IPS-20b (cell line): ENCODE measurements around the gene EFEMP2.
"Not testable (repeated sequence)": the region's sequence is repeated elsewhere in the genome, so short reads cannot be mapped to it uniquely, and the experiment has no call there.

Experiments used
- H3K27ac ChIP-seq: one replicate; pipeline ENCODE4 v1.5.1; 2013; ENCODE audit warnings: low read length
- H3K27me3 ChIP-seq: 2 replicates; pipeline ENCODE4 v1.6.1; 2013; ENCODE audit warnings: mild to moderate bottlenecking, low read length, inconsistent platforms; ENCODE audit not compliant: insufficient read depth
- H3K36me3 ChIP-seq: 2 replicates; pipeline ENCODE4 v1.6.1; 2013; ENCODE audit warnings: low read depth, mild to moderate bottlenecking, inconsistent platforms, low read length, moderate library complexity; ENCODE audit not compliant: insufficient read depth
- H3K4me1 ChIP-seq: 2 replicates; pipeline ENCODE4 v1.6.1; 2013; ENCODE audit warnings: mild to moderate bottlenecking, control low read depth, inconsistent platforms, low read length, moderate library complexity; ENCODE audit not compliant: insufficient read depth
- H3K4me3 ChIP-seq: 2 replicates; pipeline ENCODE4 v1.5.1; 2013; ENCODE audit warnings: mild to moderate bottlenecking, low read length, inconsistent platforms
- H3K9ac ChIP-seq: 2 replicates; pipeline ENCODE4 v1.6.1; 2013; ENCODE audit warnings: low read depth, mild to moderate bottlenecking, inconsistent platforms, low read length, moderate library complexity
- H3K9me3 ChIP-seq: 2 replicates; pipeline ENCODE4 v1.6.1; 2013; ENCODE audit warnings: mild to moderate bottlenecking, low read depth, low read length, inconsistent platforms; ENCODE audit not compliant: insufficient read depth

EFEMP2 gene

GRCh38 chr11:65899356-65900124, 26.9 kb upstream of the EFEMP2 start:
- Histone ChIP-seq H3K36me3 (no peaks in the 10 kb centered on the region), H3K27ac (no peak overlapping the region), H3K4me1 (no peaks in the 10 kb centered on the region; the same call in 1 of the 2 replicates), H3K27me3 (peaks cover 74% of the 10 kb centered on the region), H3K4me3 (peak overlapping the region; percentile 65), H3K9me3 (no peaks in the 10 kb centered on the region), H3K9ac (peak overlapping the region; percentile 53)

DNA sequence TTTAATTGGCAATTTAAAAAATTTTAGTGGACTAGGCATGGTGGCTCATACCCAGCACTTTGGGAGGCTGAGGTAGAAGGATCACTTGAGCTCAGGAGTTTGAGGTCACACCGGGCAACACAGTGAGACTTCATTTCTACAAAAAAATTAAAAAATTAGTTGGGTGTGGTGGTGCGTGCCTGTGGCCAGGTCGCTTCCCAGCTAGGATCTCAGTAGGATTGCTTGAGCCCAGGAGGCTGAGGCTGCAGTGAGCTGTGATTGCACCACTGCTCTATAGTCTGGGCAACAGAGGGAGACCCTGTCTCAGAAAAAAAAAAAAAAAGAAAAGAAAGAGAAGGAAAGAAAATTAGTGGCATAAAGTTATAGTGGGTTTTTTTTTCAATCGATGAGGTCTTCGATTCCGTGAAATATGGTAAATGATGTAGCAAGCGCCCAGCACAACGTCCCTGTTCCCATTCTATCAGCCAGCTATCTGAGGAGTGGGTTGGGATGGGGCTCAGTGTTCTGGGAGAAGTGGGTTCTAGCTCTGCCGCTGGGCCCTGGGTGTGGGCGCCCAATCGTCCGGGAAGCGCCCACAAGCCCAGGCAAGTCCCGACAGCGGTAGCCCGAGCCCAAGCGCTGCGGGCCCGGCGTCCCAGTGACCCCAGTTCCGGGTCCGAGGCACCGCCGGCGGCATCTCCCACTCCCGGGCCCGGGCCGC, 26.2 kb upstream of the EFEMP2 start:
- Histone ChIP-seq H3K9ac (peak overlapping the region; percentile 53; the same call in 1 of the 2 replicates), H3K36me3 (no peaks in the 10 kb centered on the region), H3K27ac (no peak overlapping the region), H3K9me3 (no peaks in the 10 kb centered on the region), H3K4me1 (no peaks in the 10 kb centered on the region; the same call in 1 of the 2 replicates), H3K27me3 (peaks cover 70% of the 10 kb centered on the region), H3K4me3 (peak overlapping the region; percentile 65; the same call in 1 of the 2 replicates)

DNA sequence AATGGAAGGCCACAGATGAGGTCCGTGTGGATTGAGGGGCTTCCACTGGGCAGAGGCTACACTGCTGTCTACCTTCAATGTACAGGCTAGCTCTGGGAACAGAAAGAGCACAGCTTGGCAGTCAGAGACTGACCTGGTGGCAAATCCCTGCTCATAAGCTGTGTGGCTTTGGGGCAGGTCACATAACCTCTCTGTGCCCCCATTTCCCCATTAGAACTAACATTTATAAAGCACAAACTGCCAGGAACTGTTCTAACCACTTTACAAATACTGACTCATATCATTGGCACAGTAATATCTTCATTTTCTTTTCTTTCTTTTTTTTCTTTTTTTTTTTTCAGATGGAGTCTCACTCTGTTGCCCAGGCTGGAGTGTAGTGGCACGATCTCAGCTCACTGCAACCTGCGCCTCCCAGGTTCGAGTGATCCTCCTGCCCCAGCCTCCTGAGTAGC, 24.4 kb upstream of the EFEMP2 start:
- Histone ChIP-seq H3K4me1 (peaks cover 1% of the 10 kb centered on the region; the same call in 1 of the 2 replicates), H3K9ac (no peak overlapping the region), H3K4me3 (no peak overlapping the region), H3K9me3 (no peaks in the 10 kb centered on the region), H3K36me3 (no peaks in the 10 kb centered on the region), H3K27me3 (peaks cover 53% of the 10 kb centered on the region), H3K27ac (no peak overlapping the region)

- no peaks in the 10 kb centered on the region for H3K9me3 ChIP-seq
- no peak overlapping the region for H3K9ac ChIP-seq
- no peak overlapping the region for H3K27ac ChIP-seq
- peaks cover 53% of the 10 kb centered on the region for H3K27me3 ChIP-seq
- H3K4me1 ChIP-seq, result peaks cover 4% of the 10 kb centered on the region; the same call in 1 of the 2 replicates
- no peak overlapping the region for H3K4me3 ChIP-seq
- H3K36me3 ChIP-seq, result no peaks in the 10 kb centered on the region
Observed at GRCh38 chr11:65896034-65896999, 23.7 kb upstream of the EFEMP2 start.

GRCh38 chr11:65895482-65895981, 22.9 kb upstream of the EFEMP2 start:
- Histone ChIP-seq H3K27me3 (peaks cover 47% of the 10 kb centered on the region), H3K9ac (no peak overlapping the region), H3K4me1 (peaks cover 4% of the 10 kb centered on the region; the same call in 1 of the 2 replicates), H3K36me3 (no peaks in the 10 kb centered on the region), H3K27ac (no peak overlapping the region), H3K9me3 (no peaks in the 10 kb centered on the region), H3K4me3 (no peak overlapping the region)

- no peak overlapping the region for H3K4me3 ChIP-seq
- no peak overlapping the region for H3K27ac ChIP-seq
- no peaks in the 10 kb centered on the region for H3K9me3 ChIP-seq
- H3K27me3 ChIP-seq, result peaks cover 46% of the 10 kb centered on the region
- H3K9ac ChIP-seq, result no peak overlapping the region
- no peaks in the 10 kb centered on the region for H3K36me3 ChIP-seq
- H3K4me1 ChIP-seq, result peaks cover 12% of the 10 kb centered on the region; the same call in 1 of the 2 replicates
Observed at GRCh38 chr11:65894034-65894591, 21.5 kb upstream of the EFEMP2 start.

DNA sequence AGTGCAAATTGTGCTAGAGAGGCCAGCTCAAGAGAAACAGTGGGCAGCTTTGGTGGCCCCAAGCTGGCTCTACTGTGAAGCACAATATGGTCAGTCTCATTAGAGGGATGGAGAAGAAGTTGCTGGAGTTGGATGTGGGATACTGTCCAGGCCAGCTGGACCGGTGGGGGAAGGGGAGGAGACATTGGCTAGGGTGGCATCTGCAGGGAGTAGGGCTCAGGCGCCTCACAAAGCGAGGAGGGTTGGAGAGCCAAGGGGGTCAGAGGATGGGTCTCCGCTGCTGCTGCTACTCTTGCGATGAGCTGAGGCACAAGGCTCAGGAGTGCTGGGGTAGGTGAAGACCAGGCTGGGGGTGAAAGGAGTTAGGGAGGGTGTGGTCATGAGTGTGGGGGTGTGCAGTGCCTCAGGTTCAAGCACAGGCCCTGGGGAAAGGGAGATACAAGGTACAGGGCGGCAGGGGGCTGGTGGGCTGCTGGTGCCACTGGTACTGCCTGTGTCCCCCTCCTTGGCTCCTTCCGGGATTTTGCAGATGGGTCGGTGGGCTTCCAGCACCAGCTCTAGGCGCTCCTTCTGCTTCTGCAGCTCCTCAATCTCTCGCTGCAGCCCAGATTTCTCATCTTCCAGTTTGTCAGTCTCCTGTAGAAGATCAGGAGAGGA, 20.2 kb upstream of the EFEMP2 start:
- H3K4me1 ChIP-seq, result peaks cover 12% of the 10 kb centered on the region; the same call in 1 of the 2 replicates
- no peak overlapping the region for H3K27ac ChIP-seq
- H3K27me3 ChIP-seq, result peaks cover 37% of the 10 kb centered on the region
- no peaks in the 10 kb centered on the region for H3K36me3 ChIP-seq
- no peaks in the 10 kb centered on the region for H3K9me3 ChIP-seq
- peak overlapping the region; percentile 84; the same call in 1 of the 2 replicates for H3K4me3 ChIP-seq
- H3K9ac ChIP-seq, result no peak overlapping the region

DNA sequence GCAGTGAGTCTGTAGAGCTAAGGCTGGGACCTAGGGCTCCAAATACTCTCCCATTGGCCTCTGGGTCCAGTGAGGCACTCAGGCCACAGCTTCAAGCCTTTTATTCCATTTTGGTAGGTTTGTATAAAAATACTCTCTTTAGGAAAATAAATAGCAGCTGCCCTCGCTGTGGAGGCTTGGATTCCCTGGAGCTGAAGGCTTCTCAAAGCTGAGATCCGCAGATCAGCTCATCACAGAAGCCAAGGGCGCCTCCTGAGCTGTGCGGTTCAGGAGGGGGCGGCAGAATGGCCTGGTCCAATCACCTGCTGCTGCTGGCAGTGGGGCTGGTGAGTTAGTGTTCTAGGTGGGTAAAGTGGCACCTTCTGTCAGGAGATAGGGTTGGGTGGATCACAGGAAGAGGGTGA, 19.5 kb upstream of the EFEMP2 start:
- not testable (repeated sequence) for H3K9me3 ChIP-seq, H3K36me3 ChIP-seq, H3K27ac ChIP-seq
- Histone ChIP-seq H3K9ac (peak overlapping the region; percentile 74; the same call in 1 of the 2 replicates), H3K4me1 (peaks cover 12% of the 10 kb centered on the region; the same call in 1 of the 2 replicates), H3K4me3 (peak overlapping the region; percentile 84), H3K27me3 (peaks cover 32% of the 10 kb centered on the region)

DNA sequence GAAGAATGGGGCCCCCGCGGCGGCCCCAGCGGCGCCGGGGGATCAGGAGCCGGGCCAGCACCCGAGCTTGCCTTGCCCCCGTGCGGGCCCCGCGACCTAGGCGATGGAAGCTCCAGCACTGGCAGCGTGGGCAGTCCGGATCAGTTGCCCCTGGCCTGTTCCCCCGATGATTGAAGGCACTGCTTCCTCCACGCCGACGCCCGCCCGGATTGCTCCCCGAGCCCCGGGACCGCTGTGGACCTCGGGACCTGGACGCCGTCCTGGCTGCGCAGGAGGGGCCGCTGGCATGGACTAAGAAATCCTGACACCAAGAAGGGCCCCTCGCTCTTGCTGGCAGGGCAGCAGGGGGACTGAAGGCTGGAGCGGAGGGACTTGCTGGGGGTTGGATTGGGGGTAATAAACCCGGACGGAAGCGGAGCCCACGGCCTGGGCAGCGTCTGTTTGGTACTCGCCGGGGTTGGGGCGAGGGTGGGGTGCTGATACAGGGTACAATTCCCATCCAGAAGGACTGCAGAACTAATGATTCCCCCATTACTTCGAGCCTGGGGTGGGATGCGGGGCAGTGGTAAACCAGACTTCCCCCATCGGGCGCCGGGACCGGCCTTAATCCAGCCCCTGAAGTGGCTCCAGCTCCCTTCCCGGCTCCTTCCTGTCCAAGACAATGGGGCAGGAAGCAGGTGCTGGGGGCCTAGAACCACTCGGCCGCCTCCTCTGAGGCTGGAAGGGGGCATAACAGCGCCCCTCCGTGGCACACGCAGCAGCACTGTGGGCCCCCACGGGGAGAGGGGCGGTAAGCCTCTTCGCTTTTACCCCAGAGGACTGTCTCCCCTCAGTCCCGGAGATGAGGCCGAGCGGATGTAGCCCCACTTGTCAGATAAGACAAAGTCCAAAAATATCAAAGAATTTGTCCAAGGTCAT, 18.9 kb upstream of the EFEMP2 start:
- Histone ChIP-seq H3K27ac (no peak overlapping the region), H3K4me1 (peaks cover 12% of the 10 kb centered on the region; the same call in 1 of the 2 replicates), H3K36me3 (peaks cover 6% of the 10 kb centered on the region), H3K9ac (peak overlapping the region; percentile 74), H3K4me3 (peak overlapping the region; percentile 84), H3K9me3 (no peaks in the 10 kb centered on the region), H3K27me3 (peaks cover 27% of the 10 kb centered on the region)
